SK-N-SH (cell line): ENCODE measurements around the gene DMD. TPM values are rescaled to one million over a fixed set of nuclear protein-coding genes. Genes with fewer than 3 reads are reported as not detected.
"Not testable (repeated sequence)": the region's sequence is repeated elsewhere in the genome, so short reads cannot be mapped to it uniquely, and the experiment has no call there.

Source experiments
- CTCF ChIA-PET: fragments of 300-600, 350-600 bp; formaldehyde crosslinking; extraction: SDS; loops from one replicate; lab custom pipeline; 2021; lab: Yijun Ruan, JAX
- POLR2A ChIA-PET: fragments of 350-600 bp; sonication (Branson Sonifier 250); formaldehyde crosslinking; extraction: SDS; loops from one replicate; lab custom pipeline; 2020; ENCODE audit warnings: antibody characterized with exemption, inconsistent platforms; lab: Yijun Ruan, JAX
- DNase-seq: peaks from one replicate; pipeline ENCODE4 v3.0.0; 2012
- H2AFZ ChIP-seq: fragments of 200-600 bp; sonication (generic); 2 replicates; pipeline ENCODE4 v1.8.1; 2016; ENCODE audit warnings: antibody characterized with exemption, mild to moderate bottlenecking, low read depth
- H3F3A ChIP-seq: fragments of 200-600 bp; sonication (generic); replicated peaks from 2 replicates; pipeline ENCODE3; 2016; ENCODE audit warnings: antibody characterized with exemption, mild to moderate bottlenecking; ENCODE audit not compliant: insufficient read depth
- H3K27ac ChIP-seq, 2 experiments: fragments of 200-500 bp in 1 of 2; fragments of 200-600 bp in 1 of 2; sonication (Bioruptor generic) in 1 of 2; sonication (generic), shearing (Covaris generic) in 1 of 2; 2 replicates each; pipeline versions ENCODE4 v1.5.1 to v1.6.1; 2014 to 2016; ENCODE audit warnings: low read depth in 2 of 2, inconsistent platforms in 1 of 2, low read length in 1 of 2, mild to moderate bottlenecking in 1 of 2, mixed read lengths in 1 of 2
- H3K27me3 ChIP-seq: fragments of 200-600 bp; sonication (generic), shearing (Covaris generic); 2 replicates; pipeline ENCODE4 v1.6.1; 2016; ENCODE audit warnings: mixed run types; ENCODE audit not compliant: insufficient read depth
- H3K36me3 ChIP-seq, 2 experiments: fragments of 200-500 bp in 1 of 2; fragments of 200-600 bp in 1 of 2; sonication (Bioruptor generic) in 1 of 2; sonication (generic) in 1 of 2; replicated peaks in 1 of 2; 2 replicates each; pipeline versions ENCODE3 to v1.5.1; 2014 to 2016; ENCODE audit warnings: low read length in 1 of 2, mild to moderate bottlenecking in 1 of 2; ENCODE audit not compliant: insufficient read depth in 2 of 2, control insufficient read depth in 1 of 2
- H3K4me1 ChIP-seq, 2 experiments: fragments of 200-500 bp in 1 of 2; fragments of 200-600 bp in 1 of 2; sonication (Bioruptor generic) in 1 of 2; sonication (generic), shearing (Covaris generic) in 1 of 2; 2 replicates each; pipeline versions ENCODE4 v1.5.1 to v1.6.1; 2014 to 2016; ENCODE audit warnings: low read depth in 1 of 2, low read length in 1 of 2, mixed run types in 1 of 2; ENCODE audit not compliant: insufficient read depth in 2 of 2, control insufficient read depth in 1 of 2
- H3K4me2 ChIP-seq: fragments of 200-600 bp; sonication (generic), shearing (Covaris generic); 2 replicates; pipeline ENCODE4 v1.6.1; 2017; ENCODE audit warnings: mixed run types
- H3K4me3 ChIP-seq, 2 experiments: fragments of 200-500 bp in 1 of 2; fragments of 200-600 bp in 1 of 2; sonication (Bioruptor generic) in 1 of 2; sonication (generic), shearing (Covaris generic) in 1 of 2; 2 replicates each; pipeline versions ENCODE4 v1.5.1 to v1.8.1; 2014 to 2016; ENCODE audit warnings: low read depth in 2 of 2, inconsistent platforms in 1 of 2, low read length in 1 of 2, mild to moderate bottlenecking in 1 of 2, mixed read lengths in 1 of 2, moderate library complexity in 1 of 2
- H3K79me2 ChIP-seq: fragments of 200-600 bp; sonication (generic); 2 replicates; pipeline ENCODE4 v1.8.1; 2017; ENCODE audit warnings: mild to moderate bottlenecking; ENCODE audit not compliant: insufficient read depth
- H3K9ac ChIP-seq: fragments of 200-600 bp; sonication (generic); 2 replicates; pipeline ENCODE4 v1.6.1; 2017; ENCODE audit warnings: mixed run types
- H3K9me2 ChIP-seq: fragments of 200-600 bp; sonication (generic); 2 replicates; pipeline ENCODE4 v1.6.1; 2017; ENCODE audit warnings: mixed run types
- H3K9me3 ChIP-seq: fragments of 200-600 bp; sonication (generic); 2 replicates; pipeline ENCODE4 v1.6.1; 2017; ENCODE audit warnings: mixed run types, mild to moderate bottlenecking, moderate library complexity
- H4K20me1 ChIP-seq: fragments of 200-600 bp; sonication (generic); 2 replicates; pipeline ENCODE4 v1.6.1; 2017; ENCODE audit warnings: mild to moderate bottlenecking, mixed run types; ENCODE audit not compliant: insufficient read depth
- CHD2 ChIP-seq: fragments of 150-350 bp; IDR thresholded peaks from 2 replicates; pipeline ENCODE4 v1.6.1; 2018; ENCODE audit warnings: low read length; ENCODE audit not compliant: partially characterized antibody
- EZH2phosphoT487 ChIP-seq: fragments of 200-600 bp; sonication (generic); IDR thresholded peaks from 2 replicates; pipeline ENCODE4 v1.6.1; 2017; ENCODE audit warnings: low read depth, mixed run types, mild to moderate bottlenecking, antibody characterized with exemption, moderate library complexity, borderline replicate concordance
- FOXM1 ChIP-seq: IDR thresholded peaks from 2 replicates; pipeline ENCODE4 v1.4.0; 2012; ENCODE audit warnings: low read depth, mild to moderate bottlenecking
- GABPA ChIP-seq: IDR thresholded peaks from 2 replicates; pipeline ENCODE4 v1.4.0; 2012; ENCODE audit warnings: low read depth, mild to moderate bottlenecking
- MAX ChIP-seq: IDR thresholded peaks from 2 replicates; pipeline ENCODE4 v1.4.0; 2012; ENCODE audit warnings: low read depth
- MEF2A ChIP-seq: IDR thresholded peaks from 2 replicates; pipeline ENCODE4 v1.4.0; 2012; ENCODE audit warnings: low read depth, borderline replicate concordance
- MXI1 ChIP-seq: IDR thresholded peaks from 2 replicates; pipeline ENCODE4 v1.6.1; 2012; ENCODE audit warnings: mild to moderate bottlenecking, low read depth, low read length, improper control_type of control experiment
- NRF1 ChIP-seq: IDR thresholded peaks from 2 replicates; pipeline ENCODE4 v1.6.1; 2012; ENCODE audit warnings: low read depth, mild to moderate bottlenecking, low read length
- PBX3 ChIP-seq: IDR thresholded peaks from 2 replicates; pipeline ENCODE4; 2012
- RCOR1 ChIP-seq: fragments of 150-350 bp; IDR thresholded peaks from 2 replicates; pipeline ENCODE4 v1.6.1; 2017; ENCODE audit warnings: antibody characterized with exemption, low read length
- RFX5 ChIP-seq: IDR thresholded peaks from 2 replicates; pipeline ENCODE4 v1.6.1; 2012; ENCODE audit warnings: mild to moderate bottlenecking, improper control_type of control experiment, low read length
- RXRA ChIP-seq: IDR thresholded peaks from 2 replicates; pipeline ENCODE4 v1.4.0; 2012; ENCODE audit warnings: low read depth, mild to moderate bottlenecking, borderline replicate concordance
- SIN3A ChIP-seq: IDR thresholded peaks from 2 replicates; pipeline ENCODE4 v1.6.1; 2012; ENCODE audit warnings: low read depth, mild to moderate bottlenecking, low read length, moderate library complexity, borderline replicate concordance
- SMC3 ChIP-seq: IDR thresholded peaks from 2 replicates; pipeline ENCODE4 v1.6.1; 2012; ENCODE audit warnings: low read depth, low read length, improper control_type of control experiment
- USF1 ChIP-seq: IDR thresholded peaks from 2 replicates; pipeline ENCODE4 v1.4.0; 2012; ENCODE audit warnings: low read depth, borderline replicate concordance
- USF2 ChIP-seq: fragments of 150-350 bp; IDR thresholded peaks from 2 replicates; pipeline ENCODE4 v1.6.1; 2017; ENCODE audit warnings: antibody characterized with exemption, low read length, low read depth, borderline replicate concordance
- YY1 ChIP-seq: IDR thresholded peaks from 2 replicates; pipeline ENCODE4 v1.4.0; 2012; ENCODE audit warnings: low read depth, mild to moderate bottlenecking
- WGBS: methylation state at CpG from one replicate; pipeline ENCODE4 v1.1.6; 2017; ENCODE audit warnings: low lambda C conversion rate; 5-methylcytosine and 5-hydroxymethylcytosine counted together
- polyA plus RNA-seq, 3 experiments: library from polyadenylated mRNA; depleted of rRNA; stranded (reverse); fragments of >200 nt; gene quantifications; 2 replicates each; pipeline ENCODE4 v1.2.3, GENCODE V29; 2012

Gene DMD
- polyA plus RNA-seq, 1 of the 3 experiments (the other 2 are of a cell fraction), result 3.9 TPM

- no peak for DNase-seq
- Histone ChIP-seq H3K4me2 (no peak overlapping the region), H3K27me3 (no peaks in the 10 kb centered on the region), H3K36me3 (no peaks in the 10 kb centered on the region), H3K9ac (no peak overlapping the region), H4K20me1 (no peaks in the 10 kb centered on the region), H3K27ac (no peak overlapping the region), H3K9me2 (no peaks in the 10 kb centered on the region), H3F3A (no peaks in the 10 kb centered on the region), H2AFZ (no peak overlapping the region), H3K4me1 (no peaks in the 10 kb centered on the region; a peak in 1 of 4 replicates), H3K79me2 (no peaks in the 10 kb centered on the region), H3K9me3 (no peaks in the 10 kb centered on the region), H3K4me3 (no peak overlapping the region)
- POLR2A ChIA-PET, result no interaction called here
- CTCF ChIA-PET, result no interaction called here
- 17% methylated on average over 3 of the region's 3 CpGs for WGBS
- no peak for TF ChIP-seq MXI1
- no peak for TF ChIP-seq MAX
- TF ChIP-seq SIN3A, result no peak
- TF ChIP-seq NRF1, result no peak
- TF ChIP-seq USF1, result no peak
- no peak for TF ChIP-seq RFX5
- TF ChIP-seq EZH2phosphoT487, result no peak
- TF ChIP-seq YY1, result no peak
- no peak for TF ChIP-seq CHD2
- TF ChIP-seq RCOR1, result no peak
- TF ChIP-seq MEF2A, result no peak
- no peak for TF ChIP-seq GABPA
- TF ChIP-seq RXRA, result no peak
- no peak for TF ChIP-seq USF2
- TF ChIP-seq SMC3, result no peak
- TF ChIP-seq PBX3, result no peak
- TF ChIP-seq FOXM1, result no peak
- TF ChIP-seq, all 33 proteins: peak for 0
Measured at GRCh38 chrX:33078273-33078672, 133.1 kb downstream of the DMD start.

- DNase-seq, CTCF ChIA-PET, H4K20me1 ChIP-seq, H3K79me2 ChIP-seq, H3K4me3 ChIP-seq, H3K27ac ChIP-seq, H3K9me2 ChIP-seq, POLR2A ChIA-PET, H3K27me3 ChIP-seq, H3K4me1 ChIP-seq, H3F3A ChIP-seq, H3K36me3 ChIP-seq, H2AFZ ChIP-seq, H3K9me3 ChIP-seq, H3K4me2 ChIP-seq, H3K9ac ChIP-seq: not testable (repeated sequence)
- 35% methylated on average over 11 of the region's 11 CpGs for WGBS
Measured at GRCh38 chrX:33073660-33074059, 137.7 kb downstream of the DMD start.
